Stimulated activated CD8-positive, alpha-beta memory T cell treated with anti-CD3 and anti-CD28 coated beads, Interleukin-7, amount 100 ng/mL, for 48 hours (primary cell): Measurements from ENCODE around the gene GUCD1.

Experiments
- DNase-seq, 2 donors: peaks; one replicate each; pipeline ENCODE4 v3.0.0-alpha.2; 2020; ENCODE audit warnings: low read depth in 1 of 2; ENCODE audit errors: extremely low read depth in 1 of 2

Gene GUCD1

DNA sequence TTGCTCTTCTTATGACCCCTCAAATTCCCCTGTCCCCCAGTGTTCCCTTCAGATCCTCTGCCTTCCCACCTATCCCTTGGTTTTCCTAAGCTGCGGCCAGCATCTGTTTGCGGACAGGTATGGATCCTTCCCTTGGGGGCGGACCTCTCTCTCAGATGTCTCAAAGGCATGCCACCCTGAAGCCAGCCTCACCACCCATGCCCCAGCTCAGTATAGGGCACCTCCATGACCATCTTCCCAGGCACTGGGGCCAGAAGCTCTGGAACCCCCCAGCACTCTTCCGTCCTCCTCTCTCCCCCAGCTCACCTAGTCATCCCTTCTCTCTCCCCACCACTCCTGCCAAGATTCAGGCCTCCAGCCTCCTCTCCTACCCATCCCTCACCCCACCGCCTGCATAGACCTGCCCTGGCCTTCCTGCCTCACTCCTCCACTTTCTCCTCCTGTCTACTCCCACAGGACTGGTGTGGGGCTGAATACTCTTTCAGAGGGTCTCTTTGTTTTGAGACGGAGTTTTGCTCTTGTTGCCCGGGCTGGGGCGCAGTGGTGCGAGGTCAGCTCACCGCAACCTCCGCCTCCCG, 35.7 kb upstream of the GUCD1 start:
- DNase-seq, result no peak

DNA sequence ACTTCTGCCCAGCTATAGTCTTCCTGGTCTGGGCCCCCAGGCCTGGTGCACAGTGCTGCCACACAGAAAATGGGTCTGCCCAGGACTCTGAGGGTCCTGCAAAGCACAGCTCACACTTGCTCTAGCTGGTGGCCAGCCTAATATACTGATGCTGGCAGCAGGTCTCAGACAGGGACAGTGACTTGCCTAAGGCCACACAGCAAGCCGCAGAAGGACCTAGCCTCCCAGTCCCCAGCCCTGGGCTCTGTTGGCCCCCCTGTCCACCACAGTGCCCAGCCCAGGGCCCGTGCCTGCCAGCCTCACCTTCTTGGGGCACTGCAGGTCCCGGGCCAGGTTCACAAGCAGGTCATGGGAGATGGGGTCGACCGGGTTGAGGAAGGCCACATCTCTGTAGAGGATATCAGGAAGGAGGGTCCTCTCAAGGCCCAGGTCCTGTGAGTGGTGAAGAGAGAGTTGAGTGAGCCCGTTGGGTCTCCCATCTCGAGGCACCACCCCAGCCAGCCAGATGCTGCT, 34.6 kb upstream of the GUCD1 start:
- no peak for DNase-seq

DNA sequence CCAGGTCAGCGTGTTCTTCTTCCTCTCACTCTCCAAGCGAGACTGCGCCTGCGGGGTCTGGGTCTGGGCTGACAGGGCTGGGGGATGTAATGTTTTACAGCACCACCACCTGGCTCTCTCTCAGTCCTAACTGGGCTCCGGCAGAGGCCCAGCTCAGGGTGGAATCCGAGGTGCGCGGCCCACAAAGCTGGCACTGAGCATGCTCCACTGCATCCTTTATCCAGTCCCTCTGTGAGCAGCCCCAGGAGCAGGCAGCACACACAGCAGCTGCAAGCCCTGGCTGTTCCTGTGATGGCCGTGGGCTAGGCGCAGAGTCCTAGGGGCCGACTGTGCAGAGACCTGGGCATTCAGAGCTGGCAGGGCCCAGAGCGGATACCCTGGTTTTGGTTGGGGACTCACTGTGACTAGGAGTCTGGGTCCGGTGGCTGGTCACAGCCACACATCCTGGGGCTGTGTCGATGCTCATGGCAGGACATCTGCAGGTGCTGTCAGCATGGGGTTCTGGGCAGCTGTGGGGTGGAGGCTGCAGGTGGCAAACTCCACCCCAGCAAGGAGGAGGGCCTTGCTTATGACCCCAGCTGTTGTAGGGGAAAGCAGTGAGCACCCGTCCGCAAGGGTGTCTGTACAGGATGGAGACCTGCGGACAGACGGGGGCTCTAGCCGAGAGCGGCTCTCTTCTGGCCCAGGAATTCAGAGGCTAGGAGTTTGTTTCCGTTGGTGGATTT, 34.0 kb upstream of the GUCD1 start:
- DNase-seq, result no peak

DNA sequence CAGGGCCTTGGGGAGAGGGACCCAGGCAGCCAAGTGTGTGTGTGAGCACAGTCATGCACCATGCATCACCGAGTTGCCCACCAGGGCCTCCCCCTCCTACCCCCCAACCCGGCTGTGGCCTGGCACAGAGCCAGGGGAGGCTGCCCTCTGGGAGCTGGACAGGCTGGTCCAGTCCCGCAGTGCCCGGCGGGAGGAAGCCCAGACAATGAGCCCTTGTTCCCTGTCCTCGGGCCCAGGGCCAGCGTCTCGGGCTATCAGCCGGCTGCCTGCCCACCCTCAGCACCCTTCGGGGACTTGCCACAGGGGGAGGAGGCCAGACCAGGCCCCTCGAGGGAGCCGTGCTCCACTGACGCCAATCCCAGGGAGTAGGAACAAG, 33.4 kb upstream of the GUCD1 start:
- no peak for DNase-seq

DNA sequence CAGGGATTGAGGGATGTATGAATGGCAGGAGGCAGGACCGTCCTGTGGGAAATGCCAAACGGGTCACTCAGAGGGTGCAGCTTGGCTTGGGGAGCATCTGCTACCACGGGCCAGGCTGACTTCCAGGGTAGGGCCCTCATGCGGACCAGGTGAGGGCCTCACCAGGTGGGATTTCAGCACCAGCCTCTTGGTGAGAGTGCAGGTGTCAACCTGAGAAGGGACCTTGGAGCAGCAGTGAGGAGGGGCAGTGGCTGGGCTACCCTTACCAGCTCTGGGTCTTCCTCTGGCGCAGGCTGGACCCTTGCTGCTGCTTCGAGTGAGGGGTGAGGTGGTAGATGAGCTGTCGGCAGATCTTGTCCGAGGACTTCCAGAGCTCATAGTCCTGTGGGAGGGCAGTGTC, 33.0 kb upstream of the GUCD1 start:
- DNase-seq, result no peak

DNA sequence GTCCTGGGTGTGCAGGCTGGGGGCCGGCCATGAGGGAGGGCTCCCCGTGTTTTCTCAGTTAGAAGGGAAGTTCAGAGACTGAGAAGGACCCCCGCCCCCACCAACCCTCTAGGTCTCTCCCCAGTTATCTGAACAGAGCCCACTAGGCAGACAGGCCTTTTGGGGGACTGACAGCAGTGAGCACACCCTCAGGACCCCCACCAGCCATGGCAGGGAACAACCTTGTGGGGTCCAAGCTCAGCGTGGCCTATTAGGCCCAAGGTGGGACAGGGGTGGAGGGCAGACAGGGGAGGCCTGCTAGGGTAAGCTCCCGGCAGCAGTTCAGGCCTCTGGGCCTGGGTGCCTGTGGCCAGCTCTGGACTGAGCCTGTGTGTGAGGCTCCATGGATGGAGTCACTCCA, 32.3 kb upstream of the GUCD1 start:
- DNase-seq, result no peak

DNA sequence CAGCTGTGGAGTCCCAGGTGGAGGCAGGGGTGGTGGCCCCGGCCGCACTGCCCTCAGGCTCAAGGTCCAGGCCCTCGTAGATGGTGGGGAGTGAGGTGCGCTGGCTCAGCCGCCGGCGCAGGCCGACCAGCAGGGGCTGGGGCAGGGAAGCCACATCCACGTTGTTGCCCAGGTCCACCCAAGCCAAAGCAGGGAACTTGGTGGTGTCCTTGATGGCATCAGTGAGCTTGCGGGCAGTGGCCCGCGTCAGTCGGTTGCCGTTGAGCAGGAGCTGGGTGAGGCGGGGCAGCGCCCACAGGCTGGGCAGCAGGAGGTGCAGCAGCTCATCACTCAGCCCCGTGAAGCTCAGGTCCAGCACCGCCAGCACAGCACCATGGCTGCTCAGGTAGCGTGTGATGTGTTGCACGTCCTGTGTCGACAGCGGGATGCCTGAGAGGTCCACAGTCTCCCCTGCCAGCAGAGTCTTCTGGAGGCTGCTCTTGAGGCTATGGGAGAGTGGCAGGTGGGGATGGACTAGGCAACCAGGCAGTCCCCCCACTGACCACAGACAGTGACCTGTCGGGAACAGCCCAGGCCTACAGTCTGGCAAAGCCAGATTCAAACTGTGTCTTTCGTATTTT, 31.1 kb upstream of the GUCD1 start:
- DNase-seq, result no peak

DNA sequence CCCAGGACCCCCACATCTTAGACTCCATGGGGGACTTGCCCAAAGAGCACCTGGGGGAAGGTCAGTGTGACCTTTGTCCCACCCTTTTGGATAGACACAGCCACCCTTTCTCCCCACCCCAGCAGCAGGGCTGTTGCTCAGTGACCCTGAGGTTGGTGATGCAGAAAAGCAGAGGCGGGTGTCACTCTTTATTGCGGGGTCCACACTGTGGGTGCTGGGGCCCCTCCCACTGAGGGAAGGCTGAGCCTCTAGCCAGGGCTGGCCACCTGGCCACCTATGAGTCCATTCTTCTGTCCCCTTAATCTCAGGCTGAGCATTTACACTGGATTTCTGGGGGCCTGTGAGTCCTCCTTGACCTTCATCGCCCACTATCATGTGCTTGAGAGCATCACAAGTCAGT, 30.5 kb upstream of the GUCD1 start:
- DNase-seq, result no peak

DNA sequence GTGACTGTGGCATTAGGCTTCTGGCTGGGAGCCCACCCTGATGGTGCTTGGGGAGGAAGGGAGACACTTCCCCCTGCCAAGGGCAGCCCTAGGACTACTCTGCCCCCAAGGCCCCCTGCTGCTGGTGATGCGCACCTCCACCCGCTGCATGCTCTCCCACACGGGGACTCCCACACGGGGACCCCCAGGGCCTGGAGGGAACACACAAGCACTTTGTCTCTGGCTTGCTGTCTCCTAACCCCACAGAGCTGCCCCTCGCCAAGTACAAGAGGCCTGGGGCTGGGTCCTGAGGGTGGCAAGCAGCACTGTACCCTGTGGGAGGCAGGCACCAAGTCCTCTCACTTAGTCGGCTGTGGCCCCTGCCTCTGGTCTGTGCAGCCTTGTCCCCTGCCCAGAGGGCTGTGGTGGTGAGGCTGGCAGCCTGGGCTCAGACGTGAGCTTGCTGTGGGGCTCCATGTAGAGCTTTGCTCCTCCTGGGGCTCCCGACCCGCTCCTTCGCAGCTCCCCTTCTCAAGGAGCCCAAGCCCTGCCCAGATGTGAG, 30.0 kb upstream of the GUCD1 start:
- DNase-seq, result no peak

DNA sequence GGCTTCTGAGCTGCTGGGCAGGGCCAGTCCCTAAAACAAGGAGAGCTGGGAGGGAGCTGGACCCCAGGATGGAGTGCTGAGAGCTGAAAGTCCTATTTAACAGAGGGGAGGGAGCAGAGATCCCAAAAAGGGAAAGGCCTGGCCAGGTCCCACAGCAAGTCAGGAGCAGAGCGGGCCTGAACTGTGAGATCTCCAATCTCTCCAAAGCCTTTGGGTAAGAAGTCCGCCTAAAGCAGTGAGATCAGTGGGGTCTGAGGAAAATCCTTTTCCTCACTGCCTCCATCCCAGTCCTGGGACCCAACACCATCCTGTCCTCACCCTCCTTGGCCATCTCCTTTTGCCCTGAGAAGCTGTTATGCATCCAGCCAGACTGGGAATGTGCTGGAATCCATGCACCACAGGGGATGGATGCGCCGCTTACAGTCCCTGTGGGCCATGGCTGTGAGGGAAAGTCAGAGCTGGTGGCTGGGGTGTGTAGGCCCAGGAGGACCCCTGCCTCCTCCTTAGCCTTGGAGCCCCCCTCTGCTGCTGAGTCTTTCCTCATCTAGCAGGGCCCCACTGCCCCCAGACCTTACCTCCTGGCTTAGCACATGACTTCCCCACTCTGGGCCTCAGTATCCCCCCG, 29.3 kb upstream of the GUCD1 start:
- no peak for DNase-seq

DNA sequence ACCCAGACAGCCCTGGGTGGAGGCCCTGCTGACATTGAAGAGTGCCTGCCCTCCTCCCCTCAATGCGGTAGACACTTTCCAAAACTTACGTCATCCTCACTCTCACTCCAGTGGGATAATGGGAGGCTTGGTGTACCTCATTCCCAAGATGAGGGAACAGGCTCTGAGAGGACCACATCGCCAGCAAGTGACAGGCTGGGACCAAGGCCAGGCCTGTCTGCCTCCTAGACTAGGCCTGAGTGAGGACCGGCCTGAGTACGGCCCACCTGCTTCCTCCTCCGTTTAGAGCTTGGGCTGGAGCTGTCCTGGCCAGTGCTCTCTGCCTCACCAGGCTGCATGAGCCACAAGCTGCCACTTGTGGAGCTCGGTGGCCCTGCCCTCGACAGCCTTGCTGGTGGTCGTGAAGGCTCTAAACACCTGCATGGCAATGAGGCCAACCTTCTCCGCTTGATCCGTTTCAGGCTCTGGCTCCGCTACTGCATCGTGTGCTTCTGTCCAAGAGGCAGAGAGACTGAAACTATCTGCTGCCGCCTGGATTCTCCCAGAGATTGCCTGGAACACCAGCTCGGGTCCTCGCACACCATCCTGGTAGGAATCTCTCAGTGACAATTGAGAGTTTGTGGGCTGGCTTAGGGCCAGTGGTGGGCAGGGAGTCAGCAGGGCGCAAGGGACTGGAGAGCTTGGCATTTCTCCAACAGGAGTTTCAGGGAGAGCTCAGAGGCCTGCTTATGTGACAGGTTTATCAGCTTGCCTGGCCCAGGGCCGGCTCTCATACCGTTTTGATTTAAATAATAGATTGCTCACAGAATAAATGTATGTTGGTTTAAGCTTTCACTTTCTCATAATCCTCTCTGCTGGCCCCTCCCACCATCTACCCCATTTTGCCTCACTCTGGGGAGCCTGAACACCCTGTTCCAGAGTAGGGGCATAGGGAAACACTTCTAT, 28.6 kb upstream of the GUCD1 start:
- DNase-seq, result no peak

DNA sequence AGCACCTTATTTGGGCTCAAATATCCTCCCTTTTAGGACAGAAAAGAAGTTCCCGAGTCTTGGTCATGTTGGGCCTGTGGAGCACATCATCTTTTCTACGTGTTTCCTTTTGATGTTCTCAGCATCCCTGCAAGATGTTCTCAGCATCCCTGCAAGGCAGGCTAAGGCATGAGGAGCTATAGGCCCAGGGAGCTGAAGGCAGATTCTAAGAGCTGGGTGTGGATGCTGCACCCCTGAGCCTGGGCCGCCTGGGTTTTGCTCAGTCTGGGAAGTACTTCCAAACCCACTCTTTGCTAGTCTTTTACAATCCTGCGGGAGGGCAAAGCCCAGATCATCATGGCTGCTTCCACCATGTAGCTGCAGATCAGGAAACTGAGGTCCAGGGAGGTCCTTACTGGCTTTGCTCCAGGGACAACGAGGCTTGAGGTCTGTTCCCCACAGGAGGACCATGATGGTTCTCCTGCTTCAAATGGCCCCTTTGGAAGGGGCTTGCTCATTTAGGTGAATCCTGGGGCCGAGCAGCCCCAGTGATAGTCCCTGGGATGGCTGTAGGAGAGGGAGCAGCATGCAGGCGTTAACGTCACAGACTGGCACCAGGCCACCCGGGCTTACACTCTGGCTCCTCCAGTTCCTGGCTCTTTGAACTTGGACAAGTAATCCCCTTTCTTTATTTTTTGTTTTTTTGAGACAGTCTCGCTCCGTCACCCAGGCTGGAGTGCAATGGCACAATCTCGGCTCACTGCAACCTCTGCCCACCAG, 27.3 kb upstream of the GUCD1 start:
- DNase-seq, result no peak

DNA sequence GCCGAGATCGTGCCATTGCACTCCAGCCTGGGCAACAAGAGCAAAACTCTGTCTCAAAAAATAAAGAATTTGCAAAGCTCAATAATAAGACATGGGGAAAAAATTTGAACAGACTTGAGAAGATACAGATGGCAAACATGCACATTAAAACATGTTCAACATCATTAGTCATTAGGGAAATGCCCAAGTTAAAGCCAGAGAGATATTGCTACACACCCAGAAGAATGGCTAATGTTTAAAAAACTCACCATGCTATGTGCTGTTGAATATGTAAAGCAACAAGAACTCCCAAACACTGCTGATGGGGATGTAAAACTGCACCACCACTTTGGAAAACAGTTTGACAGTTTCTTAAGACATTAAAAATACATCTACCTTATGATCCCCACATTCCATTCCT, 25.3 kb upstream of the GUCD1 start:
- DNase-seq, result no peak

DNA sequence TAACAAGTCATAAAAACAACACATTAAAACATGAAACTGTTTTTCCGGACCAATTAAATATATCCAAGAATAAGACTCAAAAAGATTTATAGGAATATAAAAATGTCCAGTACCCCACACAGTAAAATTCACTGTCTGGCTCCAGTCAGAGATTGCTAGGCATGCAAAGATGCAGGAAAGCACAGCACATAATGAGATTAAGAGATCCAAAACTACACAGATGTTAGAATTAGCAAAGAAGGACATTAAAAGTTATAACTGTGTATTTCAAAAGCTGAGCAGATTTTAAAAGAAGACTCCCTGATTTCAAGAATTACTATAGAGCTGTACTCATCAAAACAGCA, 24.3 kb upstream of the GUCD1 start:
- DNase-seq, result no peak

DNA sequence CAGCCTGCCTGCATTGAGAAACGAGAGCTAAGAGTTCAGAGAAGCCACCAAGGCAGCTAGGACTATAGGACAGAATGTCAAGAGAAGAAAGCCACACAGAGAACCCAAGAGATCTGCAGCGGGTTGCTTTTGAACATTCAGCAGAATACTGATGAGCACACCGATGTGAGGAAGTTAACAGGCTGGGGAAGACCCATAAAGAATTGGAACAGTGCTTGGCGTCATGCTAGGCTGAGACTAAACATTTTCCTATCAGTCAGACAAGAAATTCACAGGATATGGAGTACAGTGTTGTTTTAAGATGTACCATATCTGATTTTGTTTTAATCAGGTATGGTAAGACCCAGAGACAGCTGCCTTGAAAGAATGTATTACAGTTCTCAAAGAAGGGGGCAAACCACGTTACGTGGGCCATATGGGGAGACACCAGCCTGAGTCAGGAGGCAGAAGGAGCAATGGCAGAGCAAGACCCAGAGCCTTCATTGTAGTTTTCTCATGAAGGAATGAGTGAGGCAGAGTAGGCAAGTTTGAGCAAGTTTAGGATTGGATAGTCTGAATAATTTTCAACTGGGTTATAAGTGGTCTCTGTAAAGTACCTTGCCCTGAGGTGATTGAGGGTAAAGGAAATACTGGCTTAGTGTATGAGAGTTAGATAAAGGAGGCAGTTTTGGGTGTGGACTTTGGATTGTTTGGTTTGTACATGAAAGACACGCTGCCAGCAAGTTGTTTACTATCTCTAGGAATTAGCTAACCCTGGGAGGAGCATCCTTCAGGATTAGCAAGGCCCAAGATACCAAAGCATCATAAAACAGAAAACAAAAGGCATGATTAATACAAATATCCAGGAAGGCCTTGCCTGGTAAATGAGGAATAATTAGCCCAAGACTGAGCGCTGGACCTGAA, 23.7 kb upstream of the GUCD1 start:
- DNase-seq, result no peak

DNA sequence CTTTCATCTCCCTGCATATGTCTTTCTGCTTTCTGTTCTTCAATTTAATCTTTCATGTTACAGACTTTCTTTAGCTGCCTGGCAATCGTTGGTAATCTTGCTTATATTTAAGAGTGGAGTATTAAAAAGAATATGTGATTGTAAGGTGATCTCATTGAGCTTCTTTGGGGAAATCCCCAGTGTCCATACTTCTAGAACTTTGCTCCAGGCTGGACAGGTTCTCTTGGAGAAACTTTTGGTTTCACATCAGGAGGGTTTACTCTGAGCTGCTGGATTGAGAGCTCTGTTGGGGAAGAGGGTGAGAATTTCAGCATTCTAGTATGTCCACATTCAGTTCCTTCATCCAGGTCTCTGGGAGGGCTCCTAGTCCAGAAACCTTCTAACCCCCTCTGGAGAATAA, 21.8 kb upstream of the GUCD1 start:
- DNase-seq, result no peak

DNA sequence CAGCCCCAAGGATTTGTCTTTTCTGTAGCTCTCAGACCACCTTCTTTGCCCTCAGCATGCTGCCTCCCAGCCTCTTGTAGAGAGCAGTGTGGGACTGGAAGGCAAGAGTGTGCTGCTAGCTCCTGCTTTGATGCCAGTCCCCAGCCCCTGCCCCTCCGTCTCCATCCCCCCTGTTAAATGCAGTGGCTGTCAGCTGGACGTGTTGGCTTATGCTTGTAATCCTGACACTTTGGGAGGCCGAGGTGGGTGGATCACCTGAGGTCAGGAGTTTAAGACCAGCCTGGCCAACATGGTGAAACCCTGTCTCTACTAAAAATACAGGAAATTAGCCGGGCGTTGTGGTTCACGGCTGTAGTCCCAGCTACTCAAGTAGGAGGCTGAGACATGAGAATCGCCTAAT, 16.3 kb upstream of the GUCD1 start:
- no peak for DNase-seq

DNA sequence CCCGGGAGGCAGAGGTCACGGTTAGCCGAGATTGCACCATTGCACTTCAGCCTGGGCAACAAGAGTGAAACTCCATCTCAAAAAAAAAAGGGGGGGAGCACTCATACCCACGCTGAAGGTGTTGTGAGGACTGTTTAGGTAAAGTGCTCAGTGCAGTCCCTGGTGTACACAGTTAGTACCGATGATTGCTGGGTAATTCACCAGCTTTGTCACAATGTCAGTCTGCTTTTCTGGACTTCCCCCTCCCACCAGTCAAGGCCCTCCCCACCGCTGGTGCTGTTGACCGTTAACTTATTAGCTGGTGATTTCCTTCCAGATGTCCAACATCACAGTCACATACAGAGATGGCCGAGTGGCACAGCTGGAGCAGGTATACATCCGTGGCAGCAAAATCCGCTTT, 12.7 kb upstream of the GUCD1 start:
- no peak for DNase-seq

DNA sequence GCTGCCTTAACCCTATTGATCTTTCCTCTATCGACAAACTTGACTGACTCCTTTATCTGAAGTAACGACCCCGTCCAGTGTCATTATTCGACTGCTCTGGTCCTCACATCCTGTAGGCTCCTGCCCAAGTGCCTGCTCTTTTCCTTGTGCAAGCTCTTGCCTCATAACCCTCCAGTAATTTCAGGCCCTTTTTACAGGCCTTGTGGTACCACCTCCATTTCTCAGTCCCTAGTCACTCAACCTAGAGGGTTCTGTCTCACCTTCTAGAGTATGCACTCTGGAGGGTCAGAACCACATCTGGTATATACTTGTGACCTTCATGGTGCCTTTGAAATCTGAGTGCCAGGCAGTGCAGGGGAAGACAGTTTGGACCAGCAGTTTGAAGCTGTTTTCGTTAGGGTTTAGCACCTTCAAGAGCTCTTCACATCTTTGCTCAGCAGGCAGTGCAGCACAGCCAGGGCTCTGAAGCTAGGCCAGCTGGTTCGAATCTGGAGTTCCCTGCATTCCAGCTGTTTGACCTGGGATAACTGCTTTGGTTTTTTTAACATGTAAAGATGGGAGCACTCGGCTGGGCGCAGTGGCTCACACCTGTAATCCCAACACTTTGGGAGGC, 12.1 kb upstream of the GUCD1 start:
- no peak for DNase-seq
